Stimulated activated CD8-positive, alpha-beta memory T cell treated with anti-CD3 and anti-CD28 coated beads, Interleukin-2, amount 100 ng/mL, for 48 hours (primary cell): ENCODE results near the gene C3orf70.

Experiments used
- DNase-seq, 2 donors: peaks; one replicate each; pipeline ENCODE4 v3.0.0-alpha.2; 2020; ENCODE audit warnings: low read depth in 2 of 2

Gene C3orf70, protein sequence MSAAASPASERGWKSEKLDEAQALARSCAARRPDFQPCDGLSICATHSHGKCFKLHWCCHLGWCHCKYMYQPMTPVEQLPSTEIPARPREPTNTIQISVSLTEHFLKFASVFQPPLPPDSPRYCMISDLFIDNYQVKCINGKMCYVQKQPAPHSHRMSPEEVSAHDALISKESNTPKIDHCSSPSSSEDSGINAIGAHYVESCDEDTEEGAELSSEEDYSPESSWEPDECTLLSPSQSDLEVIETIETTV

DNA sequence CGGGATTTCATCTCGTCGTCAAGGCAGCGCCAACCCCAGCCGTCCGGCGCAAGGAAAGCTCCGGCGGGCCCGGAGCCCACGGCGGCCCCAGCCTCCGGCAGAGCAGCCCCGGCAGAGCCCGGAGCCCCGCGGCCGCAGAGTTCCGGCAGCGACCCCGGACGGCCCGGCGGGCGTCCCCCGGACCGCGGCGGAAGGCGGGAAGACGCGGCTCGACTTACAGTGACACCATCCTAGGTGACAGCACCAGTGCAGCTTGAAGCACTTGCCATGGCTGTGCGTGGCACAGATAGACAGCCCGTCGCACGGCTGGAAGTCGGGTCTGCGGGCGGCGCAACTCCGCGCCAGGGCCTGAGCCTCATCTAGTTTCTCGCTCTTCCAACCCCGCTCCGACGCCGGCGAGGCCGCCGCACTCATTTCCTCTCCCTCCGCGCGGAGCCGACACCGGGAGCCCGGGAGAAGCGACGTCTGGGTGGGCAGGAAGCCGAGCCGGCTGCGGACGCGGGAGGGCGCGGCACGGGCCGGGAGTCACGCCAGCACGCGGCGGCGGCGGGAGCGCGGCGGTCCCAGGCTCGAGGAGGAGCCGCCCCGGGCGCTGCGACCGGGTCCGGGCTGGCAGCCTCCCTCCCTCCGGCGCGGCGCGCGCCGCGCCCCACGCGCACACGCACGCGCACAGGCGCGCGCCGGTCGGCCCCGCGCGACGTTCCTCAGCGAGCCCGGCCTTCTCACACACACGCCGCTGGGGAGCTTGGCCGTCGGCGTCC is at the start of gene C3orf70:
Gene C3orf70 (minus strand): TSS at position 651 of the 761 bp plus-strand sequence. CDS start 237 bp downstream, at position 414.
- DNase-seq: peak in 1 of 2 donors; percentile 13

DNA sequence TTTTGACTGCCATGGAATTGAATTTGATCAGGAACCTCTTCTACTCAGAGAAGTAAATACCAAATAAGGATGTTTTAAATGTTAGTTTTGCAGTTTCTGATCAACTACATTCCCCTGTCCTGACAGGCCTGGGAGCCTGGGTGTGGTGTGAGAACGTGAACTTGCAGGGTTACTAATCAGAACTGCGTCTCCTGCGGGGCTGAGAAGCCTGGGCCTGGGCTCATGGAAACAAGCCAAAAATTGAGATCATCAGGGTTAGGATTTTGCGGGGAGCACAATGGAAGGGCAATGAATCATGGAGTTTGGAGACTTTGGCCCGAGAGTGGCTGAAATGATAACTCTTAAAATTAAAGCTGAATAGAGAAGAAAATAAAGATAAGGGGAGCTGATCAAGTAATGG is 47.8 kb upstream of the C3orf70 start:
- no peak for DNase-seq

DNA sequence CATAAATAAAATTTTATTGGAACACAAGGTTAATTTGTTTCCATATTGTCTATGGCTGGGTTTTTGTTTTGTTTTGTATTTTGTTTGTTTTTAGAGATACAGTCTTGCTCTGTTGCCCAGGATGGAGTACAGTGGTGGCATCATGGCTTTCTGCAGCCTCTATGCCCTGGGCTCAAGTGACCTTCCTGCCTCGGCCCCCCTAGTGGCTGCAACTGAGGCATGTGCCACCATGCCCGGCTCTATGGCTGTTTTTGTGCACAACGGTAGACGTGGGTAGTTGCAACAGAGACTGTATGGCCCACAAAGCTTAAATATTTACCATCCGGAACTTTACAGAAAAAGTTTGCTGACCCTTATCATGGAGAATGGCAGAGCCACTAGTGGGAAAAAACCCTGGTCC is 46.8 kb upstream of the C3orf70 start:
- DNase-seq: no peak

DNA sequence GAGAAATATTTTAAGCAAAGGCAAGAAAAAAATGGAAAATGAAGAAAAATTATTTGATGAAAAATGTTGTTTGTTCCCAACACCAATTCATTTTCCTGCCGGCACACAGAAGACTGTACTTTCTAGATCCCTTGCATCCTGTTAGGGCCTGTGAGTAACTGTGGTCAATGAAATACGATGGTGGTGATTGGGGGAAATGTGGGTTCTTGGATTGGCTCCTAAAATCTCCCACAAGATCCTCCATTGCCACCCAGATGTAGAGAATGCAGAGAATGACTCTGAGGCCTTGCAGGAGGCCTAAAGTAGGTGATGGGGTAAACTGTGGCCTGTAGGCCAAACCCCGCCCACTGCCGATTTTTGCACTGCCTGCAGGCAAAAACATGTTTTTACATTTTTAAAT is 46.3 kb upstream of the C3orf70 start:
- no peak for DNase-seq

DNA sequence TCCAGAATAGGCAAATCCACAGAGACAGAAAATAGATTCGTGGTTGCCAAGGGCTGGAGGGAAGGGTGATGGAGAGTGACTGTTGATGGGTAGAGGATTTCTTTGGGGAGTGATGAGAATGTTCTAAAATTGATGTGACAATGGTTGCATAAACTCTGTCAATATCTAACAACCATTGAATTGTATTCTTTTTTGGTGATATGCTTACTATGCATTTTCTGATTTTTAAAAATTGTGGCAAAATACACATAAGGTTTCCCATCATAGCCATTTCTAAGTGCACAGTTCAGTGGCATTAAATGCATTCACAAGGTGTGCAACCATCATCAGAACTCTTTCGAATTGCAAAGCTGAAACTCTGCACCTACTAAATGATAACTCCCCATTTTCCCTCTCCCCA is 44.2 kb upstream of the C3orf70 start:
- no peak for DNase-seq

DNA sequence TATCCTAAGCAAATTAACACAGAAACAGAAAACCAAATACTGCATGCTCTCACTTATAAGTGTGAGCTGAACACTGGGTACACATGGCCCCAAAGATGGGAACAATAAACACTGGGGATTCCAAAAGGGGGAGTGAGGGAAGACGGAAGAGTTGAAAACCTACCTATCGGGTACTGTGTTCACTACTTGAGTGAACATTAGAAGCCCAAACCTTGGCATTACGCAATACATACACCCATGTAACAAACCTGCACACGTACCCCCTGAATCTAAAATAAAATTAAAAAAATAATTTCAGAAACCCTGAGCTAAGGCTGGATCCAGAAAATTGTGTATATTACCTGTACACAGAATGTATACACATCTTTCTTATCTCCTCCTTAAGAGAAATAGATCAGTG is 42.8 kb upstream of the C3orf70 start:
- DNase-seq: no peak

DNA sequence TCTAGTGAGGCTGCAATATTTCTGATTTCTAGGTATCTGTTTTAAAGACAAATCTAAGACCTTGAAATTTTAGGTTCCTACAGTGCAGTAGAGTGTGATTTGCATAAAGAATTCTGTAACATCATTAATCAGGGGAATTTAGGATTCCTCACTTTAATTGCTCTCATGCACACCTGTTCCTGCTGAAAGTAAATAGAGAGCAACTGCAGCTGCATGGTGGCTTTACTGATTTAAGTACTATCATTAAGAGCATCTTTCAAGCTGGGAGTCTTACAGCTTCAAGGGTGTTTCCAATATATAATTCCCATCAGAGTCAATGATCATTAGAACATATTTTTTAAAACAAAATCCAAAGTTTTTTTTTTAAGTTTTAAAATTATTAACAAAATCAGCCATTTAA is 36.0 kb upstream of the C3orf70 start:
- DNase-seq: no peak

DNA sequence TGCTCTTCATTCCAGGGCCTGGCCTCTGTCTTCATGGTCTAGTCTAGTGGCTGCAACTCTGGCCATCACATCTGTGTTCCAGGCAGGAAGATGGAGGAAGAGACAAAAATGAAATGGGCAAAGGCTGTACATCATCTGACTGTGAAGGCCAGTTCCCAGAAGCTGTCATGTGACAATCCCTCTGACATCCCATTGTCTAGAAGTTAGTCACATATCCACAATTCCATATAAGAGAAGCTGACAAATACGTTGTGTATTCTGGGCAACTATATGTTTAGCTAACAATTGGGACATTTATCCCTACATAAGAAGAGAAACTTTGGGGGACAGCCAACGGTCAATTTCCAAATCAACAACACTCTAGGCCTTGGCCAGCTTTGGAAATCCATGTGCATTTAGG is 34.5 kb upstream of the C3orf70 start:
- no peak for DNase-seq

DNA sequence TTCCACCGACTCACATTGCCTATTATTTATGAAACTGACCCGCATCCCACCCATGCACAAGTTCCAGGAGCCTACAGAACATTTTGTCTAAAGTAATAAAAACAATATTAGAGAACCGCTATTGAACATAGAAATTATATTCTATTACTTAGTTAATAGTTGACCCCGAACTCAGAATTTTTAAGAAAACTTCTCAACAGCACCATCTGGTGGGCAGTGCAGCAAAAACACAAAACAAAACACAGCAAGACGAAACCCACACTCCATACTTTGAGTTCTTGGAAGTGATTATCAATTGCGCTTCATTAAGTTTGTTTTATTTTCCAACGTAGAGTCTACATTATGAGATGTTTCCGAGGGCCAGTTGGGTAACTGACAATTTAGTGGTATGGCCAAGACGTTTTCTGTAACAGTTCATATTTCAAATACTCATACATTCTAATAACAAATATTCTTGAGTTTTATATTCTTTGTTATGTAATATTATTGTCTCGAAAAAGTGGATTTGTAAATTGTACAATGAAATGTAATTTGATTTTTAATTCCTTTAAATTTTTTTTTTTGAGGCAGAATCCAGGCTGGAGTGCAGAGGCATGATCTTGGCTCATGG is 24.0 kb upstream of the C3orf70 start:
- DNase-seq: peak in 1 of 2 donors; percentile 8

DNA sequence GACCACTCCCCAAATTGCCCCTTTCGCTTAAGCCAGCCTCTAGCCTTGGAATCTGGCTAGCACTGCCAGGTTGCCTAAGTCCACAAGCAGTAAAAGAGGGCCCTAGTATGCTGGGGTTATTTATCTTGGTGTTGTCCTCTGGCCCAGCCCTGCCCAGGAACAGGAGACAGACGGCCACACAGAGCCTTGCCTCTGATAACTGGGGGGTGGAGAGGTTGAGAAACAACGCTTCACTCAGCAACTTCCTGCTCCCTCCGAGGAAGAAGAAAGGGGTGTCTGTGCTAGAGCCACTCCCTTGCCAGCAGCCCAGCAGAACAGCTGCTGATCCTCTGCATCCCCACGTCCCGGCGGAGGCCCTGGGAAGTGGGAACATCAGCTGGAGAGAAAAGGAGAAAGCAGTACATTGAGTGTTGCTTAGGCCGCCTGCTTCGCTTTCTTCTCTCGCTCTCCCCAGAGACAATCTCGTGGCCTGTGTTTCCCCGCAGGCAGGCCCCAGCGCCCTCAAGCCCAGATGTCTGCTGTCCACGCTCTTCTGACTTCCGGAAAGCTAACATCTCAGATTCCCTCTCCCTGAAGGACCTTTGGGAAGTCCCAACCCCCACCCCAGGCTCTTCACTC is 22.6 kb upstream of the C3orf70 start:
- no peak for DNase-seq

DNA sequence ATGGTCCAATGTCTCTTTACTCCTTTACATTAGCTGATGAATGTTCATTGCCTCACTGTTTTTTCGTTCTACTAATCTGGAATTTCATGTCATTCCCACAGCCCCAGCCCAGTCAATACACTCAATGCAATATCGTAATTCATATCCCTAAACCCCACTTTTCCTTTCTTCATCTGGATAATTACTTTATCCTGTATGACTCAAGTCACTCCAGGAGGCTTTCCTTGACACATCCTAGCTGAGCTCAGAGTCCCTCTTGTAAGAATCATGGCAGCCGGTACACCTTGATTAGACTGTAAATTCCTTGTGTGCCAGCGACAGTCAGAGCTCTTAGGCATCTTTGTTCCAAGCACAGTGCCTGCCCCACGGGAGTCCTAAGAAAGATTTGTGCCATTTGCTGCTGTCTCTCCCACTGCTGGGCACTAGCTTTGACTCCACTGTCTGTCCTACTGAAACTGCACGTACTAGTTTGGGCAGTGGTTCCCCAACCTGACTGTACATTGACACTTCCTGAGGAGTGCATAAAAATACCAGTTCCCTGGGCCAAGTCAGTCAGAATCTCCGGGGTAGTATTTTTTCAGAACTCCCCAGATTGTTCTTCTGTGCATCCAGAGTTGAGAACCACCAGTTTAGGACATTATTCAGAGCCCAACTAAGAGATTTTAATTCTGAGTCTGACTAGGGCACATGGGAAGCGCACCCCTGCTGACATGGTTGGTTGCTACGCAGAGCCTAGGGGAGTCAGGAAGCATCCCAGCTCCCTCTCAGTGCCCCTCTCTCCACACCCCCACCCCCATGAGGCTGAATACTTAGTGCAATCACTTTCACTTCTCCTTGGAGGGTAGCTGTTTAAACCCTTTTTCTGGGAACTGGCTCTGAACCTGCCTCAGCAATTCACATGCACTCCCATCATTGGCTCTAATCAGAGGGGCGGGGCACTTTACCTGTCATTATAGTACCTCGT is 19.5 kb upstream of the C3orf70 start:
- DNase-seq: no peak

DNA sequence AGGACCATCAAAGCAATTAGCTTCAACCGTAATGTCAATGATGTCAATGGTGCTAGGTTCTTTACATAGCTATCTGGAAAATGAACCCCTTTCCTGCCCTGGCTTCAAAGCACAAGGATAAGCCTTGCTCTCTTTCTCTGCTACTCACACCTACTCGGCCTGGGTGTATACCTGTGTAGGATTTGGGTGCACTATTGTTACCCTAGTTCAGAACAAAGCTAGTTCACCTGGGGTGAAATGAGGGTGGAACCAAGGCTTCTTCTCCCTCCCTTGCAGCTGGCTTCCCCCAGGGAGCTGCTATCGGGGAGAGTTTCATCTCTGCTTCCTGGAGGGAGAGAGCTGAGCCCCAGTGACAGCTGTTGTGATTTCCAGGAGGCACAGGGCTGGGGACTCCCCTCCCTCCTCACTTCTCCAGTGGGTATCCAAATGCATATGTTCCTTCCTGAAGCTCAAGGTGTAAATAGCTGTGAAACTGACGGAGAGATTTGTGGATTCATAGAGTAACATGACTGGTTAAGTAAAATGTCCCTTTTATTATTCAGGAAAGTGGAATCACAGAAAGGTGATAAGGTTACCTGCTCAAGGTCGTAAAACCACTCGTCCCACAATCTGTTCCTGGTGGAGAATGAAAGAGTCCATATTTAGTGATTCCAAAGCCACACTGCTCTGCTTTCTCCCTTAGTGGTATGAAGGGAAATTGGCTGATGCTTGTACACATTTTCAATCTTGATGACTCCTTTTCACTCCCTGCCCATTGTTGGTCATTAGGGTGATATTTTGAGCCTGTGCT is 11.8 kb upstream of the C3orf70 start:
- no peak for DNase-seq

DNA sequence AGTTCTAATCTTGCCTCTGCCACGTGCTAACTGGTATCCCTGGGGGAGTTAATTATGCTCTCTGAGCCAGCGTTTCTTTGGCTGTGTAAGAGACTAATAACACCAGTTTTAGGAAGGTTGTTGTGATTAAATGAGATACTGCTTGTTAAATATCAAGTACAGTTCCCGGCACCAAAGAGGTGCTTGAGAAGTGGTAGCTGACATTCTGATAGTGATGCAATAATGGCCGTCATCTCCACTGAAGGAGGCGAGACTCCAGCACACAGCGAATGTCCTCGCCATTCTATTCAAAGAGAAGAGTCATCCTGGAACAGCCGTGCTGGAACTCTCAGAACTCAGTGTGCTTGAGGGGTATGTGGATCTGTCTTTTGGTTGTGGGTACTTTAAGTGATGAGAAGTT is 9.8 kb upstream of the C3orf70 start:
- DNase-seq: no peak

DNA sequence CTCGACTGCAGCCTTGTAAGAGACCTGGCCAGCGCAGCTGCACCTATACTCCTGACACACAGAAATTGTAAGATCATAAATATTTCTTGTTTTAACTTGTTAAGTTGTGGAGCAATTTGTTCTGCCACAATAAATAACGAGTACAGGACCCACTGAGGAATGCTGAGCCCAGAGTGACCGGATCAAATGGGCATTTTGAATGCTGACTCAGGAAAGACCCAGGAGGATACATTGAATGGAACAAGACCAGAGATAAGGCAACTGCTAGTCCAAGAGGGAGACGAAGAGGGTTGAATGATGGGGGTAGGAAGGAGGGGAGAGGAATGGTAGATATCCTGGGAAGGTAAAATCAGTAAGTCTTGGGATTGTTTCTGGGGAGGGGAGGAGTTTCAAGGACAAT is 8.9 kb upstream of the C3orf70 start:
- DNase-seq: no peak

DNA sequence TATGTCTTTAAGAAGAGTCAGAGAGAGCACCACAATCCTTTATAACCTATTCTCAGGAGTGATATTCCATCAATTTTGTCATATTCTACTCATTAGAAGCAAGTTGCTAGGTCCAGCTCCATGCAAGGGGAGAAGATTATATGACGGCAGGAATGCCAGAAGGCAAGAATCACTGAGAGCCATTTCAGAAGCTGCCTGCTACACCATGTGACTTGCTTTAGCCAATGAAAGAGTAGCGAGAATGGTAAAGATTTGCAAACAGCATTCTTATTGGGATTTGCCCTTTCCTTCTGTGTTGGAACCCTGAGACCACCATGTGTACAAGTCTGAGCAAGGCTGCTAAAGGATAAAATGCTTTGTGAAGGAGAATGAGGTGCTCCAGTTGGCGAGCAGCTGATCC is 4.5 kb upstream of the C3orf70 start:
- DNase-seq: no peak

DNA sequence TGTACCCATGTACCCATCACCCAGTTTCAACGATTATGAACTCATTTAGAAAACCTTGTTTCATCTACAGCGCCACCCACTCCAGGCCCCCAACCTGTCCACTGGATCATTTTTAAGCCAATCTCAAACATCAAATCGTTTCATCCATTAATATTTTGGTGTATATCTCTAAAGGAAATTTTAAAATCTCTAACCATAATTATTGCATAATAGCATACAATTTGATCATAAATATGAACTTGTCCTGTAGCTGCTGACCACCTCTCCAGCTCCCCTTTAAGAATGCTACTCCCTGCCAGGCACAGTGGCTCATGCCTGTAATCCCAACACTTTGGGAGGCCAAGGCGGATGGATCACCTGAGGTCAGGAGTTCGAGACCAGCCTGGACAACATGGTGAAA is 2.8 kb upstream of the C3orf70 start:
- no peak for DNase-seq

DNA sequence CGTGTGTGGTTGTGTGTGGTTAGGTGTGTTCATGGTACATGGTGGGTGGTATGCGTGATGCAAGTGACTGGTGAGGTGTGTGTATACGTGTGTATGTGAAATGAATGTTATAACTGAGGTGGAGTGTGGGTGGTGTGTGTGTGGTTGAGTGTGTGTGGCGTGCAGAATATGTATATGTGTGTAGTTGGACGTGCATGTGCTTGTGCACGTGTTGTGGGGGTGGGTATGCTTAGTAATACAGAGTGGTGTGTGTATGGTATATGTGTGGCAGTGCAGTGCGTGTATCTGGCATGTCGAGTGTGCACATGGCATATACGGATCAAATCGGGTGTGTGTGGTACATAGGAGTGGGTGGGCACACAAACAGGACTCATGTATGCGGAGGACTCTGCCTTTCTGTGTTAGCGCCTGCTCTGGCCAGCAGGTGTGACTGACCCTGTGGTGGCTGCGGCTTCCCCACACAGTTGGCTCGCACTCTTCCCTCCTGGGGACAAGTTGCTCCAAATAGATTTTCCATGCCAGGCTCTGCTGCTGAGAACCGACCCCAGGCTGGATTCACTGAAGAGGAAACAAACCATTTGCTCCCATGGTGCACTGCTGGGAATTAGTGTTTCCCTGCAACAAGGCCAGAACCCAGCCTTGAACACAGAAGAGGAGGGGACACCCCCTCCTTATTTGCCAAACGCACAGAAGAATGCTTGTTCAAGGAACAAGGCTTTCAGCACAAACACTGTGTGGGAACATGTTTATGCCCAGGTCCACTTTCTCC is 1.2 kb upstream of the C3orf70 start:
- no peak for DNase-seq

DNA sequence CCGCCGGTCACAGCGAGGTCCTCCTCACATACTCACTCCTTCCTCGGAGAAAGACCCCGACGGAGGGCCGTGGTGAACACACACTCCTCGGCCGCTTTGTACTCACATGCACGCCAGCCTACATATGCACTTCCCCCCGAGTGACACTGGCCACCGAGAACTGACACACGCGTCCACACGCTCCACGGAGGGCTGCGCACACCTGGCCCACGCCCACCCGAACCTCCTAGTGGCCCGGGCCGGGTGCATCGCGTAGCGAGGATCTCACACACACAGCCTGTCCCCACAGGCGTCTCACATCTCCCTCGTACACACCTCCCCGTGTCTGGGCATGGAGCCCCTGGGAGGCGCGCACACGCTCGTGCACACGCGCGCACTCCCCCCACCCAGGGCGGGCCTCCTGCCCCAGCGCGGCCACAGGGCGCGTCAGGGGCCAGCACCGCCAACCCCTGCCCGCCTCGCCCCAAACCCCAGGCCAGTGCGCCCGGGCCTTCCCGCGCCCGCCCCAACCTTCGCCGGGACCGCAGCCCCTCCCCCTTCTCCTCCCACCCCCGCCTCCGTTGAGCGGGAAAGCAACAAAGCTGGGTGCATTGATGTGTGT is 411 bp upstream of the C3orf70 start:
- DNase-seq: peak in 1 of 2 donors; percentile 6

DNA sequence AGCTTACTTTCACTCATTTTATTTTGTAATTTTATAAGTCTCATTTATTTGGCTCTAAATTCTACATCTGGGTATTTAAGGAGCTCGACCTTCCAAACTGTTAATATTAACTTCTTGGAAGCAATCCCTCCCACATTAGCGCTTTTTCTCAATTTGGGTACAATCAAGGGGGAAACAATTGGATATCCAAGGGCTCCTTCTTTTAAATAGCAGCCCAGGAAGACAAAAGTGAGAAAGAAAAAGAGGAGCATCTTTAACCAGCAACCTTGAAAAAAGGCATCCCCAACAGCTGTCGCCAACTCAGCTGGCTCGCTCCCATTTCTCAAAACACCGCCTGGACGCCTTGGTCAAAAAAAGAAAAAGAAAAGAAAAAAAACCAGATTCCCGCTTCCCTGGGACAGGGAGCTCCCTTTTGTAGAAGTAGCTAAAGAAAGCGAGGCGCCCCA is 873 bp downstream of the C3orf70 start:
- no peak for DNase-seq
